HepG2 (cell line): ENCODE results near the gene INO80B. TPM values are rescaled to one million over a fixed set of nuclear protein-coding genes. Genes with fewer than 3 reads are reported as not detected.

Experiments
- ERF ChIP-seq: IDR thresholded peaks from 2 replicates; pipeline ENCODE4 v1.6.1; 2018; ENCODE audit warnings: missing biosample characterization, missing genetic modification reagents
- GZF1 ChIP-seq: sonication (generic); formaldehyde crosslinking; IDR thresholded peaks from 2 replicates; pipeline ENCODE4 v1.5.1; 2020; ENCODE audit warnings: mild to moderate bottlenecking, missing genetic modification reagents
- KAT8 ChIP-seq: IDR thresholded peaks from 2 replicates; pipeline ENCODE4 v1.6.1; 2016; ENCODE audit warnings: missing genetic modification reagents, missing compliant biosample characterization
- KDM5A ChIP-seq: fragments of 200-600 bp; sonication (generic); IDR thresholded peaks from 2 replicates; pipeline ENCODE4 v1.7.0; 2018; ENCODE audit warnings: antibody characterized with exemption, mild to moderate bottlenecking, low read length, borderline replicate concordance
- TCF7L2 ChIP-seq: IDR thresholded peaks from 2 replicates; pipeline ENCODE4 v1.6.1; 2011; ENCODE audit warnings: mild to moderate bottlenecking, low read depth, low read length, moderate library complexity
- U2AF2 ChIP-seq: fragments of 200-400 bp; formaldehyde crosslinking; IDR thresholded peaks from 2 replicates; pipeline ENCODE4 v1.6.1; 2017; ENCODE audit warnings: low read depth, mild to moderate bottlenecking, low read length
- ZBTB20 ChIP-seq: sonication (generic); formaldehyde crosslinking; IDR thresholded peaks from 2 replicates; pipeline ENCODE4 v1.8.1; 2023; ENCODE audit warnings: missing genetic modification reagents, low read depth, mild to moderate bottlenecking, borderline replicate concordance
- ZNF30 ChIP-seq: sonication (generic); formaldehyde crosslinking; IDR thresholded peaks from 2 replicates; pipeline ENCODE4 v1.5.0; 2020; ENCODE audit warnings: mild to moderate bottlenecking, missing genetic modification reagents
- ZNF446 ChIP-seq: sonication (generic); formaldehyde crosslinking; IDR thresholded peaks from 2 replicates; pipeline ENCODE4 v1.5.0; 2020; ENCODE audit warnings: mild to moderate bottlenecking, missing genetic modification reagents
- ZNF546 ChIP-seq: sonication (generic); formaldehyde crosslinking; conservative IDR thresholded peaks from 2 replicates; pipeline ENCODE4 v1.8.1; 2023; ENCODE audit warnings: mild to moderate bottlenecking, missing genetic modification reagents
- ZNF75D ChIP-seq: sonication (generic); formaldehyde crosslinking; IDR thresholded peaks from 2 replicates; pipeline ENCODE4 v1.8.1; 2023; ENCODE audit warnings: missing genetic modification reagents, mild to moderate bottlenecking, borderline replicate concordance
- polyA plus RNA-seq, 8 experiments: library from polyadenylated mRNA; depleted of rRNA in 3 of 8; stranded (reverse) in 7 of 8; unstranded in 1 of 8; fragments of >200 nt; fragmentation: Illumina TruSeq in 4 of 8; extraction: Trizol in 4 of 8; gene quantifications; 2 replicates each; pipeline versions ENCODE4 v1.2.1 to v1.2.3, GENCODE V29; 2011 to 2016; ENCODE audit warnings: low read depth in 4 of 8, missing spikeins in 1 of 8, mixed read lengths in 1 of 8; ENCODE audit not compliant: insufficient read depth in 1 of 8
- total RNA-seq, 5 experiments: library from RNA; depleted of rRNA; stranded (reverse); fragments of >200 nt; fragmentation: Illumina TruSeq; extraction: Trizol; gene quantifications; 2 replicates each; pipeline ENCODE4 v1.2.3, GENCODE V29; 2016; ENCODE audit warnings: low read depth in 1 of 5
- TF ChIP-seq, protein P1 (sequence below): sonication (generic); formaldehyde crosslinking; IDR thresholded peaks from 2 replicates; pipeline ENCODE4 v1.4.0; 2020; ENCODE audit warnings: mild to moderate bottlenecking, missing genetic modification reagents
- TF ChIP-seq, protein P2 (sequence below): sonication (generic); formaldehyde crosslinking; IDR thresholded peaks from 2 replicates; pipeline ENCODE4 v1.4.0; 2020; ENCODE audit warnings: missing genetic modification reagents
- TF ChIP-seq, protein P3 (sequence below): sonication (generic); formaldehyde crosslinking; IDR thresholded peaks from 2 replicates; pipeline ENCODE4 v1.8.1; 2023; ENCODE audit warnings: mild to moderate bottlenecking, missing genetic modification reagents
- TF ChIP-seq, protein P4 (sequence below): sonication (generic); formaldehyde crosslinking; IDR thresholded peaks from 2 replicates; pipeline ENCODE4 v1.4.0; 2020; ENCODE audit warnings: missing genetic modification reagents, borderline replicate concordance
- TF ChIP-seq, protein P5 (sequence below): sonication (generic); formaldehyde crosslinking; conservative IDR thresholded peaks from 2 replicates; pipeline ENCODE4 v1.5.0; 2020; ENCODE audit warnings: missing genetic modification reagents

Gene INO80B
- total and polyA plus RNA-seq, 2 of the 13 experiments (the other 11 are each of a cell fraction or from before 2014, with no cell fraction given): 6.2 to 14.5 TPM

DNA sequence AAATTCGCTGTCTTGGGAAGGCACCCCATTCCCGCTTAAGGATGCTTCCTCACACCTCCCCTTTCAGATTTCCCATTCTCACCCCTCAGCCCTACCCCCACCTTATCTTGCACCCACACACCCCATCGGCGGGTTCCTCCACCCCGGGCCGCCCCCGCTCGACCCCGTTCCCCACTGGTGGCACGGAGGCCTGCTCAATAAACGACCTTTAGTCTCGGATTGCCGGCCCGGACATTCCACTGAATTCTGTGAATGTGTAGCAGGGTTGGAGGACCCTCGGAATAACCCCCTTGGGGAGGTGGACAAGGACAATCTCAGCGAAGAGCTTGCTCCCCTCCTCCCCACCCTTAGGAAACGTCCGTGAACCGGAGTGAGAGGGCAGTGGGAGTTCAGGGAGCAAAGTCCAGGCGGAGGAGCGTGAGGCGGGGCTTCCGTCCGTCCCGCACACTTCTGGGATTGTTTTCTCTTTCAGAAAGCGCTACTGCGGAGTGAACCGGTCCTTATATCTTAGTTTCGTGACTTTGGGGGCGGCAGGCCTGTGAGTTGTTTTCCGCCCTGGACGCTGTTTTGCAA, 47.3 kb downstream of the INO80B start (continued):
- TF ChIP-seq, protein P1, sequence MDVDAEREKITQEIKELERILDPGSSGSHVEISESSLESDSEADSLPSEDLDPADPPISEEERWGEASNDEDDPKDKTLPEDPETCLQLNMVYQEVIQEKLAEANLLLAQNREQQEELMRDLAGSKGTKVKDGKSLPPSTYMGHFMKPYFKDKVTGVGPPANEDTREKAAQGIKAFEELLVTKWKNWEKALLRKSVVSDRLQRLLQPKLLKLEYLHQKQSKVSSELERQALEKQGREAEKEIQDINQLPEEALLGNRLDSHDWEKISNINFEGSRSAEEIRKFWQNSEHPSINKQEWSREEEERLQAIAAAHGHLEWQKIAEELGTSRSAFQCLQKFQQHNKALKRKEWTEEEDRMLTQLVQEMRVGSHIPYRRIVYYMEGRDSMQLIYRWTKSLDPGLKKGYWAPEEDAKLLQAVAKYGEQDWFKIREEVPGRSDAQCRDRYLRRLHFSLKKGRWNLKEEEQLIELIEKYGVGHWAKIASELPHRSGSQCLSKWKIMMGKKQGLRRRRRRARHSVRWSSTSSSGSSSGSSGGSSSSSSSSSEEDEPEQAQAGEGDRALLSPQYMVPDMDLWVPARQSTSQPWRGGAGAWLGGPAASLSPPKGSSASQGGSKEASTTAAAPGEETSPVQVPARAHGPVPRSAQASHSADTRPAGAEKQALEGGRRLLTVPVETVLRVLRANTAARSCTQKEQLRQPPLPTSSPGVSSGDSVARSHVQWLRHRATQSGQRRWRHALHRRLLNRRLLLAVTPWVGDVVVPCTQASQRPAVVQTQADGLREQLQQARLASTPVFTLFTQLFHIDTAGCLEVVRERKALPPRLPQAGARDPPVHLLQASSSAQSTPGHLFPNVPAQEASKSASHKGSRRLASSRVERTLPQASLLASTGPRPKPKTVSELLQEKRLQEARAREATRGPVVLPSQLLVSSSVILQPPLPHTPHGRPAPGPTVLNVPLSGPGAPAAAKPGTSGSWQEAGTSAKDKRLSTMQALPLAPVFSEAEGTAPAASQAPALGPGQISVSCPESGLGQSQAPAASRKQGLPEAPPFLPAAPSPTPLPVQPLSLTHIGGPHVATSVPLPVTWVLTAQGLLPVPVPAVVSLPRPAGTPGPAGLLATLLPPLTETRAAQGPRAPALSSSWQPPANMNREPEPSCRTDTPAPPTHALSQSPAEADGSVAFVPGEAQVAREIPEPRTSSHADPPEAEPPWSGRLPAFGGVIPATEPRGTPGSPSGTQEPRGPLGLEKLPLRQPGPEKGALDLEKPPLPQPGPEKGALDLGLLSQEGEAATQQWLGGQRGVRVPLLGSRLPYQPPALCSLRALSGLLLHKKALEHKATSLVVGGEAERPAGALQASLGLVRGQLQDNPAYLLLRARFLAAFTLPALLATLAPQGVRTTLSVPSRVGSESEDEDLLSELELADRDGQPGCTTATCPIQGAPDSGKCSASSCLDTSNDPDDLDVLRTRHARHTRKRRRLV (CRISPR knock-in tag): no peak; the same call in 1 of the 2 replicates
- no peak for TF ChIP-seq TCF7L2
- TF ChIP-seq GZF1: no peak
- 0 out of 2 replicates have a peak, but pooled peaks have one; percentile 29 for TF ChIP-seq KDM5A
- TF ChIP-seq, protein P2, sequence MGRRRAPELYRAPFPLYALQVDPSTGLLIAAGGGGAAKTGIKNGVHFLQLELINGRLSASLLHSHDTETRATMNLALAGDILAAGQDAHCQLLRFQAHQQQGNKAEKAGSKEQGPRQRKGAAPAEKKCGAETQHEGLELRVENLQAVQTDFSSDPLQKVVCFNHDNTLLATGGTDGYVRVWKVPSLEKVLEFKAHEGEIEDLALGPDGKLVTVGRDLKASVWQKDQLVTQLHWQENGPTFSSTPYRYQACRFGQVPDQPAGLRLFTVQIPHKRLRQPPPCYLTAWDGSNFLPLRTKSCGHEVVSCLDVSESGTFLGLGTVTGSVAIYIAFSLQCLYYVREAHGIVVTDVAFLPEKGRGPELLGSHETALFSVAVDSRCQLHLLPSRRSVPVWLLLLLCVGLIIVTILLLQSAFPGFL (CRISPR knock-in tag): no peak
- TF ChIP-seq ZBTB20 (CRISPR knock-in tag): peak; percentile 66; the same call in 1 of the 2 replicates
- TF ChIP-seq, protein P3, sequence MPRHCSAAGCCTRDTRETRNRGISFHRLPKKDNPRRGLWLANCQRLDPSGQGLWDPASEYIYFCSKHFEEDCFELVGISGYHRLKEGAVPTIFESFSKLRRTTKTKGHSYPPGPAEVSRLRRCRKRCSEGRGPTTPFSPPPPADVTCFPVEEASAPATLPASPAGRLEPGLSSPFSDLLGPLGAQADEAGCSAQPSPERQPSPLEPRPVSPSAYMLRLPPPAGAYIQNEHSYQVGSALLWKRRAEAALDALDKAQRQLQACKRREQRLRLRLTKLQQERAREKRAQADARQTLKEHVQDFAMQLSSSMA (CRISPR knock-in tag): no peak
- no peak for TF ChIP-seq ZNF30
- TF ChIP-seq KAT8 (CRISPR knock-in tag): peak; percentile 77; the same call in 1 of the 2 replicates
- no peak for TF ChIP-seq ZNF546 (CRISPR knock-in tag)
- TF ChIP-seq ZNF446: no peak
- TF ChIP-seq, protein P4, sequence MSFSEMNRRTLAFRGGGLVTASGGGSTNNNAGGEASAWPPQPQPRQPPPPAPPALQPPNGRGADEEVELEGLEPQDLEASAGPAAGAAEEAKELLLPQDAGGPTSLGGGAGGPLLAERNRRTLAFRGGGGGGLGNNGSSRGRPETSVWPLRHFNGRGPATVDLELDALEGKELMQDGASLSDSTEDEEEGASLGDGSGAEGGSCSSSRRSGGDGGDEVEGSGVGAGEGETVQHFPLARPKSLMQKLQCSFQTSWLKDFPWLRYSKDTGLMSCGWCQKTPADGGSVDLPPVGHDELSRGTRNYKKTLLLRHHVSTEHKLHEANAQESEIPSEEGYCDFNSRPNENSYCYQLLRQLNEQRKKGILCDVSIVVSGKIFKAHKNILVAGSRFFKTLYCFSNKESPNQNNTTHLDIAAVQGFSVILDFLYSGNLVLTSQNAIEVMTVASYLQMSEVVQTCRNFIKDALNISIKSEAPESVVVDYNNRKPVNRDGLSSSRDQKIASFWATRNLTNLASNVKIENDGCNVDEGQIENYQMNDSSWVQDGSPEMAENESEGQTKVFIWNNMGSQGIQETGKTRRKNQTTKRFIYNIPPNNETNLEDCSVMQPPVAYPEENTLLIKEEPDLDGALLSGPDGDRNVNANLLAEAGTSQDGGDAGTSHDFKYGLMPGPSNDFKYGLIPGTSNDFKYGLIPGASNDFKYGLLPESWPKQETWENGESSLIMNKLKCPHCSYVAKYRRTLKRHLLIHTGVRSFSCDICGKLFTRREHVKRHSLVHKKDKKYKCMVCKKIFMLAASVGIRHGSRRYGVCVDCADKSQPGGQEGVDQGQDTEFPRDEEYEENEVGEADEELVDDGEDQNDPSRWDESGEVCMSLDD (CRISPR knock-in tag): peak; percentile 66; the same call in 1 of the 2 replicates
- TF ChIP-seq ERF: peak; percentile 66; the same call in 1 of the 2 replicates
- TF ChIP-seq, protein P5, sequence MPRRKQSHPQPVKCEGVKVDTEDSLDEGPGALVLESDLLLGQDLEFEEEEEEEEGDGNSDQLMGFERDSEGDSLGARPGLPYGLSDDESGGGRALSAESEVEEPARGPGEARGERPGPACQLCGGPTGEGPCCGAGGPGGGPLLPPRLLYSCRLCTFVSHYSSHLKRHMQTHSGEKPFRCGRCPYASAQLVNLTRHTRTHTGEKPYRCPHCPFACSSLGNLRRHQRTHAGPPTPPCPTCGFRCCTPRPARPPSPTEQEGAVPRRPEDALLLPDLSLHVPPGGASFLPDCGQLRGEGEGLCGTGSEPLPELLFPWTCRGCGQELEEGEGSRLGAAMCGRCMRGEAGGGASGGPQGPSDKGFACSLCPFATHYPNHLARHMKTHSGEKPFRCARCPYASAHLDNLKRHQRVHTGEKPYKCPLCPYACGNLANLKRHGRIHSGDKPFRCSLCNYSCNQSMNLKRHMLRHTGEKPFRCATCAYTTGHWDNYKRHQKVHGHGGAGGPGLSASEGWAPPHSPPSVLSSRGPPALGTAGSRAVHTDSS (CRISPR knock-in tag): no peak
- no peak; the same call in 1 of the 2 replicates for TF ChIP-seq U2AF2
- TF ChIP-seq ZNF75D (CRISPR knock-in tag): no peak
